Fibroblast of the aortic adventitia (primary cell): ENCODE data around the gene RCC1. TPM values are rescaled to one million over a fixed set of nuclear protein-coding genes. Genes with fewer than 3 reads are reported as not detected.

Experiments used
- DNase-seq: peaks from one replicate; pipeline ENCODE4 v3.0.0-alpha.2; 2010; ENCODE audit warnings: low read depth
- H3K4me3 ChIP-seq: 2 replicates; pipeline ENCODE4 v1.5.1; 2011; ENCODE audit warnings: low read depth, mild to moderate bottlenecking, control low read depth, low read length, moderate library complexity
- total RNA-seq: library from RNA; depleted of rRNA; stranded (reverse); fragments of >200 nt; gene quantifications from 2 replicates; pipeline ENCODE4 v1.2.3, GENCODE V29; 2012; ENCODE audit warnings: low replicate concordance
- TF ChIP-seq, protein P1 (sequence below): IDR thresholded peaks from 2 replicates; pipeline ENCODE4 v1.5.1; 2011; ENCODE audit warnings: mild to moderate bottlenecking, low read length, control low read depth, inconsistent platforms; ENCODE audit not compliant: insufficient read depth

RCC1 gene
- total RNA-seq, 1 donor: 28.8 TPM

GRCh38 chr1:28480308-28480707 lies 25.5 kb upstream of the RCC1 start:
- DNase-seq: no peak
- H3K4me3 ChIP-seq: no peak overlapping the region
- TF ChIP-seq, protein P1, sequence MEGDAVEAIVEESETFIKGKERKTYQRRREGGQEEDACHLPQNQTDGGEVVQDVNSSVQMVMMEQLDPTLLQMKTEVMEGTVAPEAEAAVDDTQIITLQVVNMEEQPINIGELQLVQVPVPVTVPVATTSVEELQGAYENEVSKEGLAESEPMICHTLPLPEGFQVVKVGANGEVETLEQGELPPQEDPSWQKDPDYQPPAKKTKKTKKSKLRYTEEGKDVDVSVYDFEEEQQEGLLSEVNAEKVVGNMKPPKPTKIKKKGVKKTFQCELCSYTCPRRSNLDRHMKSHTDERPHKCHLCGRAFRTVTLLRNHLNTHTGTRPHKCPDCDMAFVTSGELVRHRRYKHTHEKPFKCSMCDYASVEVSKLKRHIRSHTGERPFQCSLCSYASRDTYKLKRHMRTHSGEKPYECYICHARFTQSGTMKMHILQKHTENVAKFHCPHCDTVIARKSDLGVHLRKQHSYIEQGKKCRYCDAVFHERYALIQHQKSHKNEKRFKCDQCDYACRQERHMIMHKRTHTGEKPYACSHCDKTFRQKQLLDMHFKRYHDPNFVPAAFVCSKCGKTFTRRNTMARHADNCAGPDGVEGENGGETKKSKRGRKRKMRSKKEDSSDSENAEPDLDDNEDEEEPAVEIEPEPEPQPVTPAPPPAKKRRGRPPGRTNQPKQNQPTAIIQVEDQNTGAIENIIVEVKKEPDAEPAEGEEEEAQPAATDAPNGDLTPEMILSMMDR: no peak

- H3K4me3 ChIP-seq: no peak overlapping the region
- TF ChIP-seq, protein P1: no peak
- no peak for DNase-seq
These were observed 23.7 kb upstream of the RCC1 start for GRCh38 chr1:28482138-28482537.

DNA sequence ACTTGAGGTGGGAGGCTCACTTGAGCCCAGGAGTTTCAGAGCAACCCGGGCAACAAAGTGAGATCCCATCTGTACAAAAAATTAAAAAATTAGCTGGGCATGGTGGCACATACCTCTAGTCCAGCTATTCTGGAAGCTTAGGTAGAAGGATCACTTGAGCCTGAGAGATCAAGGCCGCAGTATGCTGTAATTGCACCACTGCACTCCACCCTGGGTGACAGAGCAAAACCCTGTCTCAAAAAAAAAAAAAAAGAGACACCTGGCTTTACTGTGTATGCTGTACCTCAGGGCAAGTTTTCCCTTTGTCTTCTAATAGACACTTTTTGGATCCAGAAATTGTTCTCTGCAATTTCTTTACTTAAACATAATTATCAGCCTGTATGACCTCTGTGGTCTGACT lies 23.1 kb upstream of the RCC1 start:
- no peak overlapping the region for H3K4me3 ChIP-seq
- TF ChIP-seq, protein P1: no peak
- no peak for DNase-seq

GRCh38 chr1:28494737-28495136 lies 11.1 kb upstream of the RCC1 start:
- TF ChIP-seq, protein P1: no peak
- no peak for DNase-seq
- no peak overlapping the region for H3K4me3 ChIP-seq

GRCh38 chr1:28499553-28499952 lies 6.3 kb upstream of the RCC1 start:
- H3K4me3 ChIP-seq: no peak overlapping the region
- TF ChIP-seq, protein P1: no peak
- DNase-seq: no peak

- TF ChIP-seq, protein P1: no peak
- H3K4me3 ChIP-seq: no peak overlapping the region
- DNase-seq: no peak
These were observed 3.9 kb upstream of the RCC1 start for GRCh38 chr1:28501925-28502324.

DNA sequence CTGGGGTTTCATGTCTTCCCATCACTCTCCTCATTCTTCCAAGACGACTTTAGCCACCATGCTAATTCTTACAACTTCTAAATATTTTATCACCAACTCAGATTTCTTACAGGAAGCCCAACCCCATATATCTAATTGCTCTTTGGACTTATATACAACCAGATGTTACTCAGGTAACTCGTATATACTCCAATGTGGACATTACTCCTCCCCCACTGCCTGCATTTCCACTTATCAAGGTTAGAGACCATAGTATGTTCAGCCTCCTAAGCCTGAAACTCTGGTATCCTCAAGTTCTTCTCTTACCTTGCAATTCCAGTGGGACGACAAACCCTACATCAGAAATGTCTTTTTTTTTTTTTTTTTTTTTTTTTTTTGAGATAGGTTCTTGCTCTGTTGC lies 2.7 kb upstream of the RCC1 start:
- DNase-seq: no peak
- TF ChIP-seq, protein P1: no peak
- H3K4me3 ChIP-seq: no peak overlapping the region
